ENCODE data around the gene ZMIZ1.

The ZMIZ1 gene

DNA sequence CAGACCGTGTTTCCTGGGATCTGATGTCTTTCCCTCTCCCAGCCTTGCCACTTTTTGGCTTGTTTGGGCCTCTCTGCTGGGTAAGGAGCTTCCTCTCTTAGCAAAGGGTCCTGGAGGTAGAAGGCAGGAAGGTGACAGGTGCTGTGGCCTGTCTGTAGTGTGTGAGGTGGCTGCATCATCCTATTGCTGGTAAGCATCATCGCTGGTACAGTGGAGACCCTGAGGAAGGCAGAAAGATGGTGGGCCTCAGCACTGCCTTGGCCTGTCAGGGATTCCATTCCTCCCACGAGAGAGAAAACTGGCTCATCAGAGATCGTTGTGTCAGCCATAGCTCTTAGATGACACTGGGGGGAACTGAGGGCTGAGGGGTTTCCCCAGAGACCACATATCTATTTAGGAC is 46.5 kb downstream of the ZMIZ1 start:
- in situ Hi-C loops (cut with MboI; ENCODE audit: low sequenced_read_pairs): no loop called here

DNA sequence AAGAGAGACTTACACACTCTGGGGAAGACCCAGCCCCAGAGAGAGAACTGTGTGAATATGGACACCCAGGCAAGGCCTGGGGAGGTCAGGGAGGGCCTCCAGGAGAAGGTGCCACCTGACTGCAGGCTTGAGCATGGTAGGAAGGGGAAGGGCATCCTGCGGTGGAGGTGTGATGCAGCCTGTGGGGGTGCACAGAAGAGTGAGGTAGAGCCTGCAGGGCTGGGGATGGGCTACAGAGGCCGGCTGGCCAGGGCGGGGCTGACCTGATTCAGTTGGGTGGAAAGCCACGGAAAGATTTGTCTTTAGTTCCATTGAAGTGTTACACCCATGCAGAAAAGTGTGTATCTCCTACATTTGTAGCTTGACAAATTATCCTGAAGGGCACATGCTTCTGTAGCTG is 47.6 kb downstream of the ZMIZ1 start:
- in situ Hi-C loops (cut with MboI; ENCODE audit: low sequenced_read_pairs): no loop called here

DNA sequence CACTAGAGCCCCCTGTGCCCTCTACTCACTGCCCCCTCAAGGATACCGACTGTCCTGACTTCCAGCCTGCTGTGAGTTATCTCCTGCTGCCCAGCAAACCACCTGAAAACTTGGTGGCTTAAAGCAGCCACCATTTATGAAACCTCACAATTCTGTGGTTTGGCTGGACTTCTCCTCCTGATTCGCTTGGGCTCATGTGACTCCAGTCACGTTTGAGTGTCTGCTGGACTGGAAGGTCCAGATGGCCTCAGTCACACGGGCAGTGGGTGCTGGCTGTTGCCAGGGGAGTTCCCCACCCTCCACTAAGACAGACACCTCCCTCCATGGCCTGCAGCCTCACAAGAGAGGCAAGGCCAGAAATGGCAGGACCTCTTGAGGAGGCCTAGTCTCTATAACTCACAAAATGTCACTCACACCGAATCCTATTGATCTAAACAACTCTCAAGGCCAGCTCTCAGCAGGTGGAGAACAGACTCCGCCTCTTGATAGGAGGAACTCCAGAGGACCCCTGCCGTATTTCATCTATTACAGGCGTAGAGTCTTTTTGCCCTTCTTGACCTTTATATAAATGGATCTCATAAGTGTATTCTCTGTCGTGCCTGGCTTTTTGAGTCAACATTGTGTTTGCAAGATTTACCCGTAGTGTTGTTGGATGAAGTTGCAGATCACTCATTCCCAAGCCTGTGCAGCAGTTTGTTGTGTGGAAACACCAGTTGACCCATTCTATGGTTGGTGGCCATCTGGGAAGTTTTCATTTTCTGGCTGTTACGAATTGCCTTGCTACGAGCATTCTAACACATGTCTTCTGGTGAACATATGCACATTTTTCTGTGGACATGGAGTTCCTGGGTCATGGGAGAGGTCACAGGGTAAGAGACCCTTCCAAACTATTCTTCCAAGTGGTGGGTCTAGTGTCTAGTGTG is 48.3 kb downstream of the ZMIZ1 start:
- in situ Hi-C loops (cut with MboI; ENCODE audit: low sequenced_read_pairs): no loop called here

DNA sequence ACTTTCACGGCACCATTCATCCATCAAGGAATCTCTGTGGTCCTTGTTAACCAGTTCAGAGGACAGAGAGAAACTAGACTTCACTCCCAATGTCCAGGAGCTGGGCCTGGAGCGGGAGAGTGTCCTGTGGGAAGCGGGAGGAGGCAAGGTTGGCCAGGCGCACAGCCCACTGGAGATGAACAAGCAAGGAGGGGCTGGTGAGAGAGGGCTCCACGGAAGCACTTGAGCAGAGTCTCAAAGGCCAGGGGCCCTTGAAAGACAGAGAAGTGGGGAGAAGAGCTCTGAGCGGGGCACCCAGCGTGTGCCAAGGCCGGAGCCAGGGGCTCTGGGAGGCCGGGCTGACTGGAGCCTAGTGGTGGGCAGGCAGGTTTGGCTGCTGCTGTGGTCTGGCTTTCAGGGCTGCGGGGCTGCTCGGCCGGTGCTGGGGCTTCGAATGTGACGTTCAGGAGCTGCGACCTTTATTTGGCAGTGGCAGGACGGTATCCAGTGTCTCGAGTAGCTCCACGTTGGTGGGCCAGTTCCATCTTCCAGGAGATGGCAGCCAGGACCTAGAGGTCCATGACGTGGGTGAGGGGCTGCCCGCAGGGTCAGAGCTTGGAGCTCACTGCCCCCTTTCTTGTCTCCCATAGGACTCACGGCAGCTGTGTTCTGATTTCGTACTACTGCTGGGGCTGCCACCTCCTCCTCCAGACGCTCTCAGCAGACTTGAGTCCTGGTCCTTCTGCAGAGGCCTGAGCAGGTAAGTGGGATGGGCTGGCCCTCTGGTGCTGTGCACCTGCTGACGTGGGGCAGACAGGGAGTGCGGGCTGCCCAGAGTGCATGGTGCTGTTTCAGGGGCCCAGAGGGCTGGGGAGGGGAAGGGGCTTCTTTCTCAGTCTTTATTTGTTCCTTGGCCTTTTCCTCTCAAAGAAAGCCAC is 49.8 kb downstream of the ZMIZ1 start:
- in situ Hi-C loops (cut with MboI; ENCODE audit: low sequenced_read_pairs): no loop called here

DNA sequence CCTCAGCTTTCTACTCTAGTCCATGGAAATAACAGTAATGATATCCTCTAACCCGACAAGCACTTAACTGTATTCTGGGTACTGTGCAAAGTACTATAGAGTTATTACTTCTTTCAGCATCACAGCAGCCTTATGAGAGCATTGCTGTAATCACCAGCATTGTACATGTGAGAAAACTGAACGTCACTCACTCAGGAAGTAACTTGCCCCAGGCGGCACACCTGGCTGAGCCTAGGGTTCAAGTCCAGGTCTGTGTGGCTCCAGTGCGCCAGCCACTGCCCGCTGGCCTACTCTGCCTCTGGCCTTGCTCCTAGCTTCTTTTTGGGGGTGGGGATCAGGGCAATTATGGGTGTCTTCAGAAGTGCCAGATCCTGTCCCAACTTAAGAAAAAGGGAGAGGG is 50.5 kb downstream of the ZMIZ1 start:
- in situ Hi-C loops (cut with MboI; ENCODE audit: low sequenced_read_pairs): no loop called here

DNA sequence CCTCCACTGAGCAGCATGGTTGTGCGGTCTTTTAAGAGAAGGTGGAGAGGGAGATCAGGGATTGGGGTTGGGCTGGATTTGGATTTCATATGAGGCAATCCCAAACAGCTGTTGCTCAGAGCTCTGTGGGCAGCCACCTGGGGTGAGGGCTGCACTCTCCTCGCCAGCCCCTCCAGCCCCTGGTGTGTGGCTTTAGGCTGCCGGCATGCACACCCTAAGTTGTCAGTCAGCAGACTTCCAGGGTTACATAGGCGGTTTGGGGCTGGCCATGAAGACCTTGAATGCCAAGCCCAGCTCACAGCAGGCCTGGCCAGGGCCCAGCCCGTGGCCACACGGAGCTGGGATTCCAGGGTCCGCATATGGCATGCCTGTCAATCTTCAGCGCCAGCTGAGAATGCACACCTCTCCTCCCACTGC is 54.8 kb downstream of the ZMIZ1 start:
- in situ Hi-C loops (cut with MboI; ENCODE audit: low sequenced_read_pairs): no loop called here

DNA sequence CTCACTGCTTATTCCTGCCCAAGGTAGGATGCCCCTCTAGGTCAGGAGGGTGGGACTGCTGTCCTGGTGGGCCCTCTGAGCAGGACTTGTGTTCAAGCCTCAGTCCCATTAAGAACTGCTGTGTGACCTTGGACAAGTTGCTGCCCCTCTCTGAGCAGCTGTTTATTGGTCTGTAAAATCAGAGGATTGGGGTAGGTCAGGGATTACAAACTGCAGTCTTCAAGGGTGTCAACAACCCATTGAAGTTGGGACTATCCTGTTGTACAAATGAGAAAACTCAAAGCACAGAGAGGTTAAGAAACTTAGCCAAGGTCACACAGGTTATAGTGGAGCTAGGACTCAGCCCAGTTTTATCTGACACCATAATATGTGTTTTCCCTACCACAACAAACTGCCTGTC is 55.3 kb downstream of the ZMIZ1 start:
- in situ Hi-C loops (cut with MboI; ENCODE audit: low sequenced_read_pairs): no loop called here

DNA sequence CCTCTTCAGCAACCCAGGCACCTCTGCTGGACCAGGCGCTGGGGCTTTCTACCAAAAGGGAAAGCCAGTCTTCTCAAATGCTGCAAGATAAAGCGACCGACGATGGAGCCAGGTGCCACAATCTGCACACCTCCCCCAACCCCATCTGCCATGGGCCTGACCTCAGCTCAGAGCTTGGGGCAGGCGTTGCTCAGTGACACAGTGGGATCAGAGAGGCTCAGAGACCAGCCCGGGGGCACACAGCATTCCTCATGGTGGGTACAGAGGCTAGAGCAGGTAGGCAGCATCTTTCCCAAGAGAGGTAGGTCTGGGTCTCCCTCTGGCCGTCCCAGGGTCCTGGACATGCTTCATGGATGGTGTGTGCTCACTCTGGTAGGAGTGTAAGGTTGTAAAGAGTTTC is 56.3 kb downstream of the ZMIZ1 start:
- in situ Hi-C loops (cut with MboI; ENCODE audit: low sequenced_read_pairs): no loop called here

DNA sequence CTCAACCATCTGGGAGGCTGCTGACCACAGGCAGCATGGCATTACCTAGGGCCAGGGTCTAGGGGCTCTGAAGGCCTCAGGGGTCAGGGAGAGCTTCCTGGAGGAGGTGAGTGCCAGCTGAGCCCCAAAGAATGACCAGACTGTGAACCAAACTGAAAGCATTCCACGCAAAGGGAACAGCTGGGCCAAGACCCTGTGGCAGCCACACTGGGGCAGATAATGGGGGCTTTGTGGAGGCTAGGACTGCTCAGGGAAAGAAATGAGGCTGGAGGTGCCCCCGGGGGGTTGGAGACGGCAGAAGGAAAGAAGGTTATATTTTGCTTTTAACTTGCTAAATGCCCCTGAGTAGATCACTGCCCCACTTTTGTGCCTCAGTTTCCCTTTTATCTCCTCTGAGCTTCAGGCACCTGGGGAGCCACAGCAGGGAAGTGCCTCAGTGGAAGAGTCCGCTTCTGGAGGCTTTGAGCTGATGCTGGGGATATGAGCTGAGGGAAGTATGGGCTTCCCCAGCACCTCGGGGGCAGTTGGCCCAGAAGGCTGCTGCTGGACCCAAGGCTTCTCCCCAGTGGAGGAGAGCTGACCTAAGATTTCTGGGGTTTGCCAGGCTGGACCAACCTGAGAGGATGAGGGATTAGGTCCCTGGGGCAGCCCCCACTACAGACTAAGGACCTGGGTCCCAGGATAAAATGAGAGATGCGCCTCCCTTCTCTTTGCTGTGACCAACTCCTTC is 57.8 kb downstream of the ZMIZ1 start:
- in situ Hi-C loops (cut with MboI; ENCODE audit: low sequenced_read_pairs): no loop called here

DNA sequence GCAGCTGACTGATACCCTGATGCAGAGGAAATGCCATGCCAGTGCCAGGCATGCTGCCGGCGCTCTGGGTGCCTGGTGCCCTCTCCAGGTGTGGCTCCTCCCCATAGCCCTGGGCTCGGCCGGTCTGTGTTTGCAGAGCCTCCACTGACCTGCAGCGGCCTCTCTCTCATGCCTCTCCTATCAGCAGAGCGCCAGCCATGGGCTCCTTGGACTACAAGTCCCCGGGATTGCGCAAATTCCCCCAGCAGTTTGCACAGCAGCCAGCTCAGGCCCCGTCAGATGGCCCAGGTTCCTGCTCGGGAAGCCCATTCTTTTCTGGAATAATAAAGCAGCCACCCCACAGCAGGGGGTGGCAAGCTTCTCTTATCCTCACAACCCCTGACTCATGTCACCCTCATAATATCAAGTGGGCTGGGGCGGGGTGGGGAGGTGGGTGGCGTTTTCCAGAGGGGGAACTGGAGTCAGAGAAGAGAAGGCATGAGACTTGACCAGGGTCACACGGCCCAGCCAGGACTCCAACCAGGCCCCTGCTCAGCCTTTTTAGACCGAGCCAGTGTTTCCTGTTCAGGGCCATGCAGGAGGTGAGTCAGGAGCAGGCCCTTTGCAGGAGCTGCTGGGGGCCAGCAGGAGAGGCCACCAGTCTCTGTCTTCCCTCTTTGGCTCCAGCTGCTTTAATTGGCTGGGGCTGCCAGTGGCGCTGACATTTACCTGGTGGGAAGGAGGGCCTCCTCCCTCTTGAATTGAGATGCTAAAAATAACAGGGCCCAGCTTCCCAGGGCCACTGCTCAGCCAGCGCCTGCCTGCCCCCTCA is 58.6 kb downstream of the ZMIZ1 start:
- in situ Hi-C loops (cut with MboI; ENCODE audit: low sequenced_read_pairs): no loop called here

DNA sequence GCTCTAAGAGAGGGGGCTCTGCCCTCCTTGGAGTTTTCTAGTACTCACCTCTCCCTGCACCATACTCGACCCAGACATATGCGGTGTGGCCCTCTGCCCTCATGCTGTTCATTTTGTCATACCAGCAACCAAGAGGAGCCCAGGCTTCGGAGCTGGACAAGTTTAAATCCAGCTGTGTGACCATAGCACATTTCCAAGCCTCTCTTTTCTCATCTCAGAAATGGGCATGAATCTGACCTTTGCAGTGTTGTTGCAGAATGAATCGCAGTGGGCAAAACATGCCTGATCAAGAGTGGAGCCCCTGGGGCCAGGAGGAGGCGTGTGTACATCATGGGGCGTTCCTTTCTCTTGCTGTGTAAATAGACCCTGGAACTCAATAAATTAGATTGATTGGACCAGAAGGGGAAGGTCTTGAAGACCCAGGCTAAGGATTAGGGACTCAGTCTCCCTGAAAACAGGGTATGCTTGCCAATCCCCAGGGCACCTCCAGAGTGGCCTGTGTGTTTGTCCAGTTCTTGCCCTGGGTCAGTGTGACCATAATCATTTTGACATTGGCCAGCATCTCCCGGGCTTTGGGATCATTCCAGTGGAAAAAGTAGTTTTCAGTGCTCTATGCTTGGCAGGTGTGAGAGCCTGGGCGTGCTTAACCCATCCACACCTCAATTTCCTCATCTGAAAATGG is 59.6 kb downstream of the ZMIZ1 start:
- in situ Hi-C loops (cut with MboI; ENCODE audit: low sequenced_read_pairs): no loop called here

DNA sequence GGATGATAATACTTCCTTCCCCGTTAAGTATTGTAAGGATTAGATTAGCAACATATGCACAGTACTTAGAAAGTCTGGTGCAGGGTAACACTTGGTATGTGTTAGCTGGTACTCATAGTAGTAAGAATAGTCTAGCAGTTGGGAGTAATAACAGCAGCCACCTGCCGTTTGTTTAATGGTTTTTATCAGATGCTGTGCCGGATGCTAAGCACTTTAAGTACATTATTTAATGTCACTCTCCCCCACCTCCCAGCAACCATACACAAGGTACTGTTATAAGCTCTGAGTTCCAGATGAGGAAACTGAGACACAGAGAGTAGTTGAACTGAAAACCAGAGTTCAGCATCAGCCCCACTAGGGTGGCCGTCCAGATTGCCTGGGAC is 60.1 kb downstream of the ZMIZ1 start:
- in situ Hi-C loops (cut with MboI; ENCODE audit: low sequenced_read_pairs): no loop called here

DNA sequence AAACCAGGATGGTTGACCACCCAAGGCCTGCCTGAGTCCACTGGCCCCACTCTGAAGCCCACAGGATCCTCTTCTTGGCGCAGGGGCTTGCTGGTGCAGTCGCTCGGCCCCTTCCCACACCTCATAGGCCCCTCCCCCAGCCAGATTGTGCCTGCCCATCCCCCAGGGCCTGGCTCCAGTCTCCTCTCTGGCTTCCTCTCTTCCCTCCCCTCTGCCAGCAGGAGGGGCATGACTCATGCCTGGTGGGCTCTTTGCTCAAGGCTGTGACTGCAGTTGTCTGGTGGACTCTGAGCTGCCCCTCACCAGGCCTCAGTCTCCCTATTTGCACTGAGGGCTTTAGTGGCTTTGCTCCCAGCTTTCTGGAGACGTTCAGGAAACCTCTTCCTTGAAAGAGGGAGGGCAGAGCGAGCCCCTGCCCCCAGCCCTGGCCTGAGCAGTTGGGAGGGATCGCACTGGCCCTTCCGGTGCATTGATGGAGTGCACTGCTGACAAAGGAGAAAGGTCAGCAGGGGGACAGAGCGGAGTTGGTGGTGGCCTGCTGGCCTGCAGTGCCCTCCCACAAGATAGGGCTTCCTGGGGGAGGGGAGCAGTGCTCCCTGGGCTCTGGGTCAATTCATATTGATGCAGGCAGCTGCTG is 60.7 kb downstream of the ZMIZ1 start:
- in situ Hi-C loops (cut with MboI; ENCODE audit: low sequenced_read_pairs): no loop called here

DNA sequence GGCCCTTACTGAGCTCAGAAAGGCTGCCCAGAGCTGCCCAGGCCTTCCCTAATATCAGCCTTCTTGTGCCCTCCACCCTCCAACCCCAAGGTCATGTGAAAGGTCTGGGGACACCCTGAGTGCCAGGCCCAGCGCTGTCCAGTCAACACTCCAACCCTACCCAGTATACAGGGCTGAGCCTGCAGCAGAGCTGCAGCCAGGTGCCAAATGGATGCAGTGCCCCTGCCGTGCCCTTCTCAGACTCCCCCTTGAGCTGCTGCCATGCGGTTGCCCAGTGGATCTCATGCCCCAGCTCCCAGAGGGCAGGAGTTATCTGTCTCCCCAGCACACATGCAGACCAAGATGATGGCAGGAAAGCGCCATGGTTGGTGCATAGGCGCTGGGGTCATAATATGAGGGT is 61.5 kb downstream of the ZMIZ1 start:
- in situ Hi-C loops (cut with MboI; ENCODE audit: low sequenced_read_pairs): no loop called here

DNA sequence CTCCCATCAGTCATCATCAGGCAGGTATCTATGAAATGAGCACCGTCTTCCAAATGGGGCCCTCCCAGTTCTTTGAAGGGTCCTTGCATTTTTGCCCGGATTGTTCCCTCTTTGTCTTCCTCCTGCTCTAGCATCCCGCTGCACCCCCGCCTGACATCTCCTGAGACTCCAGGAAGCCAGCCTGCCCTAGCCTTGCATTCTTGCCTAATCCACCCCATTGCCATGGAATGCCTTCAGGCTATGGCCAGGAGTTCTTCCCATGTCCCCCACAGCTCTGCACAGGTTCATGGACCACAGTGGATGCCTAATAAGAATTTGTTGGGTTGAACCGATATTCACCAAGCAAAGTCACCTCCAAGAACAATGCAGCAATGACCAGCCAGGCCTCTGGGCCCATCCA is 62.1 kb downstream of the ZMIZ1 start:
- in situ Hi-C loops (cut with MboI; ENCODE audit: low sequenced_read_pairs): no loop called here

DNA sequence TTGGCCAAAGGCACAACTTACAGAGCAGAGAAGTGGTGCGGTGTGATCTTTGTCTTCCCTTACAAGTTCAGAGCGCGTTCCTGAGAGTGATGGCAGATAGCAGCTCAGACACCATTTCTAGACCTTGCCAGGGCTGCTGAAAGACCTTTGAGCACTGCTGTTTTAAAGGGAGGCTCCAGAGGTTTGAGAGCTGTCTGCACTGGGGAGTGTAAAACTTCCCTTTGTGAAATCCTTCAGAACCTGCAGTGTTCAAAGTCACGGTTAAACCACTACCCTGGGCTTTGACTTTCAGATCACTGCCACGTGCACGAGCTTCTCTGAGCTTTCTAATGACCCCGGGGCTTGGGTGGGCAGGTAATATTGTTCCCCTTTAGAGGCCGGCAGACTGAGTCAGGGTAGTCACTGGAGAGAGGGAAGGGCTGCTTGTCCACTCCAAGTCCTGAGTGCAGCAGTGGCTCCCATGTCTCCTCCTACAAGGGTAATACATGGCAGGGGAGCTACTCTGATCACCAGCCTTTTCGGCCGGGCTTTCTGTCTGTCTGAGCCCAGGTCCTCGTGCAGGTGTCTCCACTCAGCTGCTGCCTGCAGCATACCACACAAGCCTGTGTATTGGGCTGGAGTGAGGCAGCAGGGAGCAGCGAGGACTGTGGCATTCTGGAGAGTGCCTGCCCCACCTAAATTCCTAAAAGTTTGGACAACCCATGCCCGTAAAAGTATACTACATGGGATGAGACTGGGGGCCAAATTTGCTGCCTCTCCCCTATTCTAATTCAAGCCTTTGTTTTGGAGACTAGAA is 63.3 kb downstream of the ZMIZ1 start:
- in situ Hi-C loops (cut with MboI; ENCODE audit: low sequenced_read_pairs): no loop called here

DNA sequence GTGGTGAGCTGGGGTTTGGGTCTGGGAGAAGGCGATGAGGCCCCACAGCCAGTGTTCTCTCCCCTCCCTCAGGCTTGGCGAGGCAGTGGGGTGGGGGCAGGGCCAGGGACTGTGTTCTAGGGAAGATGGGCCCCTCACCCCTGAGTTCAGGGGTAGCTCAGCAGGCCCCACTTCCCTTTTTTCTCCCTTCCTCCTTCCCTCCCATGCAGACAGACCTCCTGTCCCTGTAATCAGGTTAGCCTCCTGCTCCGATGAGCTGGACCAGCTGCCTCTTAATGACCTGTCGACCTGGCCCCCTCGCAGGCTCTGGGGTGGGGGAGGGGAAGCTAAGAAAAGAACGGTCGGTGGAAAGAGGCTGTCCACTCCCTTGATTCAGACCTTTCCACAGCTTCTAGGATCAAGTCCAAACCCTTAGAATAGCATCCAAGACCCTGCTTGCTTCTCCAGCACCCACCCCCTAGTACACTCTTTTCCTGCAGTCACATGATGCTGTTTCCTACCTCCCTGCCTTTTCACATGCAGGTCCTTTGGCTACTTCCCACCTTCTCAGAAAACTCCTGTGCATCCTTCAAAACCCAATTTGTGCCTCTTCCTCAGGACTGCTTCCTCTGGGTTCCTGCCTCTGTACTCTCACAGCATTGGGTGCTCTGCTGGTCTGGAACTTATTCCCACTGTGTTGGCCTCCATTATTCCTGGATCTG is 64.1 kb downstream of the ZMIZ1 start:
- in situ Hi-C loops (cut with MboI; ENCODE audit: low sequenced_read_pairs): no loop called here

DNA sequence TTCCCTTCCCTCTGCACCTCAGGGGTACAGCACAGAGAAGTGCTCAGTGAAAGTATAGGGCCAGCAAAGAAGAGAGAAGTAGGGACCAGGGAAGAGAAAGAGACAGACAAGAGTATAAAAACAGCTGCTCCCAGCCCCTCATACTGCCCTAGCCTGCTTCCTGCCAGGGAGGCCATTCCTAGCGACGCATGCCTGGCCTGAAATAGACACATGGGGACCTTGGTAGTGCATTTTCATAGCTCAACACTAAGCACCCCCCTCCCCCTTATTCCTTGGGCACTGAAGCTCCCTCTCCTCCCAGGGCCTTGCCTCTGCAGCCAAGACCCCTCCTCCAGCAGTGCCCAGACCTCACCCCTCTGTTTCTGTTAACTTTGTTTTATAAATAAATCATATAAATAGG is 64.7 kb downstream of the ZMIZ1 start:
- in situ Hi-C loops (cut with MboI; ENCODE audit: low sequenced_read_pairs): no loop called here

Measured in hTERT RPE-1 (cell line).